WERI-Rb-1 (cell line): ENCODE measurements around the gene AAMP.

Experiments
- DNase-seq: peaks from one replicate; pipeline ENCODE4 v3.0.0-alpha.2; 2020
- H3K27ac ChIP-seq: fragments of 250-450 bp; sonication (Bioruptor Pico); 2 replicates; pipeline ENCODE4 v1.5.1; 2020; ENCODE audit warnings: mild to moderate bottlenecking, moderate library complexity
- H3K27me3 ChIP-seq: fragments of 250-450 bp; sonication (Bioruptor Pico); 2 replicates; pipeline ENCODE4 v1.5.1; 2021; ENCODE audit warnings: mild to moderate bottlenecking, low read depth, moderate library complexity; ENCODE audit not compliant: insufficient read depth, severe bottlenecking
- H3K36me3 ChIP-seq: fragments of 250-450 bp; sonication (Bioruptor Pico); 2 replicates; pipeline ENCODE4 v1.5.1; 2020; ENCODE audit warnings: mild to moderate bottlenecking, moderate library complexity
- H3K4me3 ChIP-seq: 2 replicates; pipeline ENCODE4 v1.5.1; 2011; ENCODE audit warnings: low read depth, mild to moderate bottlenecking, control low read depth, low read length
- H3K9me3 ChIP-seq: fragments of 250-450 bp; sonication (Bioruptor Pico); 2 replicates; pipeline ENCODE4 v1.5.1; 2021; ENCODE audit warnings: mild to moderate bottlenecking, moderate library complexity; ENCODE audit not compliant: severe bottlenecking
- CTCF ChIP-seq: IDR thresholded peaks from 2 replicates; pipeline ENCODE4 v1.5.1; 2011; ENCODE audit warnings: low read depth, mild to moderate bottlenecking, control low read depth, inconsistent platforms, low read length

Gene AAMP

DNA sequence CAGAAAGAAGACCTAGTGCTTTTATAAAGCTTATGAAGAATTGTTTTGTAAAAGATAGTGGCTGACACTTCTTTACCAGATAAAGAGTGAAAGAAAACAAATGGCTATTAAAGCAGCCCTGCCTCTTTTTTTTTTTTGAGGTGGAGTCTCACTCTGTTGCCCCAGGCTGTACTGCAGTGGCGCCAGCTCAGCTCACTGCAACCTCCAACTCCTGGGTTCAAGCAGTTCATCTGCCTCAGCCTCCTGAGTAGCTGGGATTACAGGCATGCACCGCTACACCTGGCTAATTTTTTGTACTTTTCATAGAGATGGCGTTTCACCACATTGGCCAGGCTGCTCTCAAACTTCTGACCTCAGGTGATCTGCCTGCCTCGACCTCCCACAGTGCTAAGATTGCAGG, 40.1 kb downstream of the AAMP start:
- no peak for DNase-seq
- no peak overlapping the region for H3K27ac ChIP-seq
- TF ChIP-seq CTCF, result no peak

DNA sequence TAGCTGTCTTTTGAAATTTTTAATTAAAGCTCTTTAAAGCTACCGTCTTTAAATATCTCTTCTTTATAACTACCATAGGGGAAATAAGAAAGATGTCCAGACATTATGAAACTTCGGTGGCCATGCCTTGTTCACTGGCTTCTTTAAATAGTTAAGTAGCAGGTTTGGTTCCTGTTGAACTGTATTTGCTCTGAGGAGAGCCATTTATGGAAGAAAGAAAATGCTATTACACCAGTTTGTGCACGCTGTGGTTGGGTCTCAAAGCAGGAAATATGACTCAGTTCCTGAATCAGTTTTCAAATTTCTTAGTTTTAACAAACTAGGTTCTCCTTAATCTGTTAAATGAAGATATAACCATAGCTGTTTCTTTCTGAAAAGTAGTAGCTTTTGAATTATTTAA, 40.7 kb downstream of the AAMP start:
- TF ChIP-seq CTCF, result no peak
- DNase-seq, result no peak
- peaks cover 75% of the 10 kb centered on the region for H3K36me3 ChIP-seq
- H3K9me3 ChIP-seq, result no peaks in the 10 kb centered on the region
- H3K27ac ChIP-seq, result no peak overlapping the region
- H3K4me3 ChIP-seq, result no peak overlapping the region
- H3K27me3 ChIP-seq, result no peaks in the 10 kb centered on the region

More for the DNA sequence above, 40.1 kb downstream of the AAMP start:
- H3K9me3 ChIP-seq, result no peaks in the 10 kb centered on the region
- H3K4me3 ChIP-seq, result no peak overlapping the region
- H3K27me3 ChIP-seq, result no peaks in the 10 kb centered on the region
- H3K36me3 ChIP-seq, result peaks cover 74% of the 10 kb centered on the region

GRCh38 chr2:218228366-218229090, 41.4 kb downstream of the AAMP start:
- TF ChIP-seq CTCF, result no peak
- peaks cover 74% of the 10 kb centered on the region for H3K36me3 ChIP-seq
- no peak overlapping the region for H3K4me3 ChIP-seq
- no peaks in the 10 kb centered on the region for H3K27me3 ChIP-seq
- DNase-seq, result no peak
- no peak overlapping the region for H3K27ac ChIP-seq
- H3K9me3 ChIP-seq, result no peaks in the 10 kb centered on the region

DNA sequence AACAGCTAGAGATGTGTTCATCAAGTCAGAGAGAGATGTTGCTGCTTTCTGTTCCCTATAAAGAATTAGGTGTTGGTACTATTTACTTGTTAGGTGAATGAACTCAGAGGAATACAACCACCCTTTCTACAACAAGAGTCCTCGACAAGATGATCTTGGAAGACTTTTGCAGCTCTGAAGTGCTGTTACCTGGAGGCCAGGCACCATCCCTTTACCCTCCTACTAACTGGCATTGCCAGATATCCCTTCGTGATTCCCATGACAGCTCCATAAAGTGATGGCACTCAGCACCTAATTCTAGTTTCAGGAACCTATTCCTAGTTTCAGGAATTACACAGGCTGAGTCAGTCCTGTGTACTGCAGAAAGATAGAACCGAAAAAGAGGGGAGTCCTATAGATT, 43.0 kb downstream of the AAMP start:
- Histone ChIP-seq H3K9me3 (no peaks in the 10 kb centered on the region), H3K27ac (no peak overlapping the region), H3K4me3 (no peak overlapping the region), H3K27me3 (no peaks in the 10 kb centered on the region), H3K36me3 (peaks cover 63% of the 10 kb centered on the region)
- no peak for DNase-seq
- no peak for TF ChIP-seq CTCF

DNA sequence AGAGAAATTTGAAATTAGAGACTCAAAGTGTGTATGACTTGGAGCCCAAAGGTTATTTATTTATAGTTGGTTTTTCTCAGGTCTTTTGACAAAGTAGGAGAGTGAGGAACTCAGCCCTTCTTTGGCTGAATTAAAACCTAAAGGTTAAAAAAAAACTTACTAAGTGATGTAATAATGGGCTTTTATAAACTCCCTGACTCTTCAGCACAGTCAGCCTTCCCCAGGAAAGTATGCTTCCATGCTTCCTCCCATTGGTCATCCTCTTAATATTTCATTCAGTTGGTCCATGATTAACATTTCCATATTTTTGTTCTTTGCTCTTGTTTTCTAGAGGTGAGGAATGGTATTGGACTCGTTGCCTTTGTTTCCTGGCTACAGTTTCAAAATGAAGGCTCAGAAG, 45.8 kb downstream of the AAMP start:
- DNase-seq, result no peak
- Histone ChIP-seq H3K27me3 (no peaks in the 10 kb centered on the region), H3K4me3 (no peak overlapping the region), H3K9me3 (no peaks in the 10 kb centered on the region), H3K27ac (no peak overlapping the region), H3K36me3 (peaks cover 43% of the 10 kb centered on the region)
- no peak for TF ChIP-seq CTCF

- Histone ChIP-seq H3K27ac (no peak overlapping the region), H3K4me3 (no peak overlapping the region), H3K36me3 (peaks cover 35% of the 10 kb centered on the region), H3K9me3 (no peaks in the 10 kb centered on the region), H3K27me3 (no peaks in the 10 kb centered on the region)
- TF ChIP-seq CTCF, result no peak
- DNase-seq, result no peak
These were observed 46.9 kb downstream of the AAMP start for GRCh38 chr2:218223046-218223445.
